ENCODE data around the gene MED15. TPM values are rescaled to one million over a fixed set of nuclear protein-coding genes. Genes with fewer than 3 reads are reported as not detected.

Gene MED15
- total and polyA plus RNA-seq, 10 of the 15 experiments (the other 5 are each of a cell fraction or from before 2014, with no cell fraction given), result 1.4 to 75.2 (median 26.9) TPM

DNA sequence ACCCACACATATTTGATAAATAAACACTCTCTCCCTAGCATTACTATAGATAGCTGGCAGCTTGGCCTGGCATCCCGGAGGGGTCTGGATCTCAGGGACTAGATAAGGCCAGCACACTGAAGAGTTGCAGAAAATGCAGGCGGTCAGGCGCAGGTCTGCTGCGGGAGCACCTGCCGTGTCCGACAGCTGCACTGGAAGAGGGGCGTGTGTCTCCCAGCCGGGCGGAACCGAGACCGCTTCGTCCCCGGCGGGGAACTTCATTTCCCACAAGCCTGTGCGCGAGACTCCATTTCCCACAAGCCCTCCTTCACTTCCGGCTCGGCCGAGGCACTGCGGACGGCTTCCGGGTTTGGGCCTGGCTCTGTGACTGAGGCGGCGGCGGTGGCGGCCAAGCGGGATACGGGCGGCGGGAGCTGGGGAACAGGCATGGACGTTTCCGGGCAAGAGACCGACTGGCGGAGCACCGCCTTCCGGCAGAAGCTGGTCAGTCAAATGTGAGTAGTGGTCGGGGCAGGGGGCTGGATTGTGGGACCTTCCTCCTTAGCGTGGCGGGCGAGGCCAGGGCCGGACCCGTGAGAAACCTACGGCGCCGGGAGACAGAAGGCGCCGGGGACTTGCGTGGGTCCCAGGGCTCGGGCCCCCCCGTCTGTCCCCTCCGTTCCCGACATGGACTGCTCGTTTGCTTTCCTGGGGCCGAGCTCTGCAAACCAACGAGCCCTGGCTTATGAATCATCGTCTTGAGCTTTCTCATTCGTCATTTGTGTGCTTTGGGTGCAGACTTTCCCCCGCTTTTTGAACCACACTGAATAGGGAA is at the start of gene MED15 (continued):
- TF ChIP-seq, protein P1, sequence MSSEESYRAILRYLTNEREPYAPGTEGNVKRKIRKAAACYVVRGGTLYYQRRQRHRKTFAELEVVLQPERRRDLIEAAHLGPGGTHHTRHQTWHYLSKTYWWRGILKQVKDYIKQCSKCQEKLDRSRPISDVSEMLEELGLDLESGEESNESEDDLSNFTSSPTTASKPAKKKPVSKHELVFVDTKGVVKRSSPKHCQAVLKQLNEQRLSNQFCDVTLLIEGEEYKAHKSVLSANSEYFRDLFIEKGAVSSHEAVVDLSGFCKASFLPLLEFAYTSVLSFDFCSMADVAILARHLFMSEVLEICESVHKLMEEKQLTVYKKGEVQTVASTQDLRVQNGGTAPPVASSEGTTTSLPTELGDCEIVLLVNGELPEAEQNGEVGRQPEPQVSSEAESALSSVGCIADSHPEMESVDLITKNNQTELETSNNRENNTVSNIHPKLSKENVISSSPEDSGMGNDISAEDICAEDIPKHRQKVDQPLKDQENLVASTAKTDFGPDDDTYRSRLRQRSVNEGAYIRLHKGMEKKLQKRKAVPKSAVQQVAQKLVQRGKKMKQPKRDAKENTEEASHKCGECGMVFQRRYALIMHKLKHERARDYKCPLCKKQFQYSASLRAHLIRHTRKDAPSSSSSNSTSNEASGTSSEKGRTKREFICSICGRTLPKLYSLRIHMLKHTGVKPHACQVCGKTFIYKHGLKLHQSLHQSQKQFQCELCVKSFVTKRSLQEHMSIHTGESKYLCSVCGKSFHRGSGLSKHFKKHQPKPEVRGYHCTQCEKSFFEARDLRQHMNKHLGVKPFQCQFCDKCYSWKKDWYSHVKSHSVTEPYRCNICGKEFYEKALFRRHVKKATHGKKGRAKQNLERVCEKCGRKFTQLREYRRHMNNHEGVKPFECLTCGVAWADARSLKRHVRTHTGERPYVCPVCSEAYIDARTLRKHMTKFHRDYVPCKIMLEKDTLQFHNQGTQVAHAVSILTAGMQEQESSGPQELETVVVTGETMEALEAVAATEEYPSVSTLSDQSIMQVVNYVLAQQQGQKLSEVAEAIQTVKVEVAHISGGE (CRISPR knock-in tag; IDR thresholded peaks at IDR 0.05), result no peak
- peak in 1 of 2 experiments; percentile 36; a peak in 1 of 4 replicates for TF ChIP-seq ETV6 (conservative IDR thresholded peaks at IDR 0.05 in 1 of 2, IDR thresholded peaks at IDR 0.05 in 1 of 2; ENCODE audit: borderline replicate concordance in 1 of 2, low read depth in 1 of 2)
- TF ChIP-seq HDGF (IDR thresholded peaks at IDR 0.05), result peak; percentile 68; the same call in 1 of the 2 replicates
- TF ChIP-seq FOS (IDR thresholded peaks at IDR 0.05; ENCODE audit: borderline replicate concordance, extremely low read depth, insufficient read length), result no peak
- no peak for TF ChIP-seq SP1 (IDR thresholded peaks at IDR 0.05; ENCODE audit: low read depth, low read length)
- peak; percentile 100 for TF ChIP-seq IKZF1 (conservative IDR thresholded peaks at IDR 0.05)
- TF ChIP-seq MEF2B (IDR thresholded peaks at IDR 0.05; ENCODE audit: partially characterized antibody, poor library complexity, severe bottlenecking), result peak; percentile 23
- TF ChIP-seq RAD51 (IDR thresholded peaks at IDR 0.05), result no peak
- TF ChIP-seq YBX1 (IDR thresholded peaks at IDR 0.05), result no peak
- no peak for TF ChIP-seq ZBED1 (IDR thresholded peaks at IDR 0.05; ENCODE audit: borderline replicate concordance)
- TF ChIP-seq, protein P2, sequence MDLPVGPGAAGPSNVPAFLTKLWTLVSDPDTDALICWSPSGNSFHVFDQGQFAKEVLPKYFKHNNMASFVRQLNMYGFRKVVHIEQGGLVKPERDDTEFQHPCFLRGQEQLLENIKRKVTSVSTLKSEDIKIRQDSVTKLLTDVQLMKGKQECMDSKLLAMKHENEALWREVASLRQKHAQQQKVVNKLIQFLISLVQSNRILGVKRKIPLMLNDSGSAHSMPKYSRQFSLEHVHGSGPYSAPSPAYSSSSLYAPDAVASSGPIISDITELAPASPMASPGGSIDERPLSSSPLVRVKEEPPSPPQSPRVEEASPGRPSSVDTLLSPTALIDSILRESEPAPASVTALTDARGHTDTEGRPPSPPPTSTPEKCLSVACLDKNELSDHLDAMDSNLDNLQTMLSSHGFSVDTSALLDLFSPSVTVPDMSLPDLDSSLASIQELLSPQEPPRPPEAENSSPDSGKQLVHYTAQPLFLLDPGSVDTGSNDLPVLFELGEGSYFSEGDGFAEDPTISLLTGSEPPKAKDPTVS (IDR thresholded peaks at IDR 0.05; ENCODE audit: low read depth, low read length), result no peak
- TF ChIP-seq LARP7 (IDR thresholded peaks at IDR 0.05), result peak; percentile 61; the same call in 1 of the 2 replicates
- TF ChIP-seq FOXK2 (IDR thresholded peaks at IDR 0.05), result no peak
- TF ChIP-seq, protein P3, sequence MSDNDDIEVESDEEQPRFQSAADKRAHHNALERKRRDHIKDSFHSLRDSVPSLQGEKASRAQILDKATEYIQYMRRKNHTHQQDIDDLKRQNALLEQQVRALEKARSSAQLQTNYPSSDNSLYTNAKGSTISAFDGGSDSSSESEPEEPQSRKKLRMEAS (IDR thresholded peaks at IDR 0.05; ENCODE audit: low read depth, low read length), result no peak
- TF ChIP-seq RCOR1 (conservative IDR thresholded peaks at IDR 0.05; ENCODE audit: low read depth, low read length), result no peak
- no peak for TF ChIP-seq RBBP5 (conservative IDR thresholded peaks at IDR 0.05)
- no peak for TF ChIP-seq SUZ12 (IDR thresholded peaks at IDR 0.05; ENCODE audit: unreplicated experiment)
- TF ChIP-seq, protein P4, sequence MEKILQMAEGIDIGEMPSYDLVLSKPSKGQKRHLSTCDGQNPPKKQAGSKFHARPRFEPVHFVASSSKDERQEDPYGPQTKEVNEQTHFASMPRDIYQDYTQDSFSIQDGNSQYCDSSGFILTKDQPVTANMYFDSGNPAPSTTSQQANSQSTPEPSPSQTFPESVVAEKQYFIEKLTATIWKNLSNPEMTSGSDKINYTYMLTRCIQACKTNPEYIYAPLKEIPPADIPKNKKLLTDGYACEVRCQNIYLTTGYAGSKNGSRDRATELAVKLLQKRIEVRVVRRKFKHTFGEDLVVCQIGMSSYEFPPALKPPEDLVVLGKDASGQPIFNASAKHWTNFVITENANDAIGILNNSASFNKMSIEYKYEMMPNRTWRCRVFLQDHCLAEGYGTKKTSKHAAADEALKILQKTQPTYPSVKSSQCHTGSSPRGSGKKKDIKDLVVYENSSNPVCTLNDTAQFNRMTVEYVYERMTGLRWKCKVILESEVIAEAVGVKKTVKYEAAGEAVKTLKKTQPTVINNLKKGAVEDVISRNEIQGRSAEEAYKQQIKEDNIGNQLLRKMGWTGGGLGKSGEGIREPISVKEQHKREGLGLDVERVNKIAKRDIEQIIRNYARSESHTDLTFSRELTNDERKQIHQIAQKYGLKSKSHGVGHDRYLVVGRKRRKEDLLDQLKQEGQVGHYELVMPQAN (conservative IDR thresholded peaks at IDR 0.05), result peak; percentile 89
- TF ChIP-seq CEBPB (IDR thresholded peaks at IDR 0.05; ENCODE audit: borderline replicate concordance in 1 of 2, low read depth in 2 of 2, low read length in 2 of 2), result no peak
- TF ChIP-seq, protein P5, sequence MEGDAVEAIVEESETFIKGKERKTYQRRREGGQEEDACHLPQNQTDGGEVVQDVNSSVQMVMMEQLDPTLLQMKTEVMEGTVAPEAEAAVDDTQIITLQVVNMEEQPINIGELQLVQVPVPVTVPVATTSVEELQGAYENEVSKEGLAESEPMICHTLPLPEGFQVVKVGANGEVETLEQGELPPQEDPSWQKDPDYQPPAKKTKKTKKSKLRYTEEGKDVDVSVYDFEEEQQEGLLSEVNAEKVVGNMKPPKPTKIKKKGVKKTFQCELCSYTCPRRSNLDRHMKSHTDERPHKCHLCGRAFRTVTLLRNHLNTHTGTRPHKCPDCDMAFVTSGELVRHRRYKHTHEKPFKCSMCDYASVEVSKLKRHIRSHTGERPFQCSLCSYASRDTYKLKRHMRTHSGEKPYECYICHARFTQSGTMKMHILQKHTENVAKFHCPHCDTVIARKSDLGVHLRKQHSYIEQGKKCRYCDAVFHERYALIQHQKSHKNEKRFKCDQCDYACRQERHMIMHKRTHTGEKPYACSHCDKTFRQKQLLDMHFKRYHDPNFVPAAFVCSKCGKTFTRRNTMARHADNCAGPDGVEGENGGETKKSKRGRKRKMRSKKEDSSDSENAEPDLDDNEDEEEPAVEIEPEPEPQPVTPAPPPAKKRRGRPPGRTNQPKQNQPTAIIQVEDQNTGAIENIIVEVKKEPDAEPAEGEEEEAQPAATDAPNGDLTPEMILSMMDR (IDR thresholded peaks at IDR 0.05 in 2 of 3, conservative IDR thresholded peaks at IDR 0.05 in 1 of 3; ENCODE audit: control insufficient read depth in 2 of 3, extremely low read depth in 1 of 3, insufficient read depth in 1 of 3, low read depth in 3 of 3, low read length in 3 of 3), result no peak
- no peak for TF ChIP-seq RFX5 (IDR thresholded peaks at IDR 0.05; ENCODE audit: low read depth, low read length)

Data from GM12878 (cell line).